ENCODE data around the gene WWOX. TPM values are rescaled to one million over a fixed set of nuclear protein-coding genes. Genes with fewer than 3 reads are reported as not detected.

WWOX gene
- total and polyA plus RNA-seq, 2 of the 8 experiments (the other 6 are each of a cell fraction or from before 2014, with no cell fraction given): 5.4 to 16.7 TPM

- TF ChIP-seq RBBP5 (IDR thresholded peaks at IDR 0.05; ENCODE audit: borderline replicate concordance, low read depth, low read length) (no peak), GABPA (IDR thresholded peaks at IDR 0.05; ENCODE audit: borderline replicate concordance, insufficient read depth, low read length) (no peak), CHD2 (IDR thresholded peaks at IDR 0.05; ENCODE audit: low read length) (no peak), FOSL1 (IDR thresholded peaks at IDR 0.05; ENCODE audit: insufficient read depth, low read depth, low read length) (no peak), CBX8 (IDR thresholded peaks at IDR 0.05; ENCODE audit: borderline replicate concordance, low read depth, low read length) (no peak), CEBPB (IDR thresholded peaks at IDR 0.05; ENCODE audit: low read depth, low read length) (no peak)
- TF ChIP-seq, protein P1, sequence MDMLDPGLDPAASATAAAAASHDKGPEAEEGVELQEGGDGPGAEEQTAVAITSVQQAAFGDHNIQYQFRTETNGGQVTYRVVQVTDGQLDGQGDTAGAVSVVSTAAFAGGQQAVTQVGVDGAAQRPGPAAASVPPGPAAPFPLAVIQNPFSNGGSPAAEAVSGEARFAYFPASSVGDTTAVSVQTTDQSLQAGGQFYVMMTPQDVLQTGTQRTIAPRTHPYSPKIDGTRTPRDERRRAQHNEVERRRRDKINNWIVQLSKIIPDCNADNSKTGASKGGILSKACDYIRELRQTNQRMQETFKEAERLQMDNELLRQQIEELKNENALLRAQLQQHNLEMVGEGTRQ (IDR thresholded peaks at IDR 0.05; ENCODE audit: low read length): no peak
- H3K56ac ChIP-seq (replicated peaks; ENCODE audit: insufficient read length, low read depth, low read length): no peak overlapping the region
- H3K27me3 ChIP-seq (replicated peaks in 1 of 4; ENCODE audit: control insufficient read depth in 3 of 4, extremely low read depth in 1 of 4, insufficient read depth in 3 of 4, low read length in 3 of 4): no peaks in the 10 kb centered on the region
- no peak for FAIRE-seq
- H2BK120ac ChIP-seq (replicated peaks; ENCODE audit: low read depth, low read length): no peak overlapping the region
- no peaks in the 10 kb centered on the region for H3K79me2 ChIP-seq (ENCODE audit: control insufficient read depth in 1 of 2, insufficient read depth in 2 of 2, low read length in 2 of 2)
- no peak overlapping the region for H4K91ac ChIP-seq (replicated peaks; ENCODE audit: insufficient read length, low read length)
- no peak overlapping the region for H2BK15ac ChIP-seq (ENCODE audit: low read length)
- no peak overlapping the region for H2BK5ac ChIP-seq (ENCODE audit: low read depth, low read length)
- no peak overlapping the region for H2BK20ac ChIP-seq (ENCODE audit: low read length)
- no peaks in the 10 kb centered on the region for H3K79me1 ChIP-seq (ENCODE audit: low read depth, low read length)
- 79% methylated on average over 4 of the region's 4 CpGs; no CpG with 5 or more reads in 1 of the 2 experiments for WGBS, 2 experiments (ENCODE audit: extremely low coverage in 1 of 2, insufficient coverage in 1 of 2, insufficient read length in 1 of 2, insufficient replicate concordance in 2 of 2, low coverage in 1 of 2, low lambda C conversion rate in 2 of 2, missing lambda C conversion rate in 1 of 2)
- no peaks in the 10 kb centered on the region for H4K20me1 ChIP-seq (replicated peaks in 1 of 2; ENCODE audit: control insufficient read depth in 1 of 2, insufficient read depth in 2 of 2, low read length in 2 of 2)
- no peaks in the 10 kb centered on the region for H3K23me2 ChIP-seq (ENCODE audit: low read depth, low read length)
- H3K14ac ChIP-seq (ENCODE audit: insufficient read length): no peak overlapping the region
- no peak overlapping the region for H3K18ac ChIP-seq (ENCODE audit: extremely low read depth, low read length)
- no peak overlapping the region for H3K9ac ChIP-seq (replicated peaks in 1 of 4; ENCODE audit: extremely low read depth in 1 of 4, low read depth in 3 of 4, low read length in 3 of 4)
- H3K27ac ChIP-seq (ENCODE audit: low read depth, low read length): no peak overlapping the region
- H2AK5ac ChIP-seq (ENCODE audit: low read depth, low read length): no peak overlapping the region
- H3K9me3 ChIP-seq (ENCODE audit: insufficient read depth in 2 of 2, low read depth in 1 of 2, low read length in 1 of 2): no peaks in the 10 kb centered on the region
- H3K36me3 ChIP-seq (ENCODE audit: control insufficient read depth in 2 of 4, insufficient read depth in 4 of 4, low read length in 3 of 4): no peaks in the 10 kb centered on the region
- no peak overlapping the region for H3K4me3 ChIP-seq (ENCODE audit: extremely low read depth in 1 of 4, insufficient read depth in 2 of 4, low read depth in 3 of 4, low read length in 4 of 4)
- no peak overlapping the region for H4K5ac ChIP-seq (ENCODE audit: insufficient read length, low read depth, low read length)
- POLR2A ChIA-PET (ENCODE audit: partially characterized antibody): interaction anchor here (0.6 kb wide), 1 partner anchor 66 kb away, joined by 3 read pairs; no protein-coding TSS in a partner anchor
- peaks cover 3 to 13% (median 5%) of the 10 kb centered on the region in 4 experiments; a peak in 4 of 7 replicates for H3K4me1 ChIP-seq (replicated peaks in 1 of 4; ENCODE audit: control insufficient read depth in 3 of 4, insufficient read depth in 4 of 4, low read length in 3 of 4)
- H3K4me2 ChIP-seq (ENCODE audit: insufficient read depth in 1 of 2, low read depth in 2 of 2, low read length in 2 of 2): no peak overlapping the region
- no peak overlapping the region for H3K4ac ChIP-seq (replicated peaks; ENCODE audit: insufficient read length, low read depth, low read length)
- H4K8ac ChIP-seq (ENCODE audit: extremely low read depth, insufficient read depth, low read length): no peak overlapping the region
- H2AFZ ChIP-seq (ENCODE audit: low read length): no peak overlapping the region
- CTCF ChIA-PET (ENCODE audit: partially characterized antibody): interaction anchor here (1.2 to 1.3 kb wide), 3 partner anchors 8 to 59 kb away, joined by 3 to 10 read pairs (median 5); no protein-coding TSS in a partner anchor
- no peak overlapping the region for H2BK12ac ChIP-seq (ENCODE audit: low read depth, low read length)
- no peak for DNase-seq (ENCODE audit: low read depth in 1 of 2, low spot score in 2 of 2)
- H3K23ac ChIP-seq (ENCODE audit: insufficient read length): no peak overlapping the region
Observed at GRCh38 chr16:78376452-78376851, 277.0 kb downstream of the WWOX start.

Measured in H1 (cell line).